ENCODE measurements around the gene ZNF618. TPM values are rescaled to one million over a fixed set of nuclear protein-coding genes. Genes with fewer than 3 reads are reported as not detected.

Gene ZNF618
- total RNA-seq, 1 experiment from 2014 or later: 4.2 TPM

GRCh38 chr9:113927277-113927676 lies 51.2 kb downstream of the ZNF618 start:
- H4K20me1 ChIP-seq (ENCODE audit: low read length): no peaks in the 10 kb centered on the region
- no peak overlapping the region for H2AFZ ChIP-seq (ENCODE audit: low read length)
- no peaks in the 10 kb centered on the region for H3F3A ChIP-seq (ENCODE audit: low read length, unreplicated experiment)
- no peak overlapping the region for H3K27ac ChIP-seq (ENCODE audit: low read length)
- no peak overlapping the region for H3K9ac ChIP-seq (ENCODE audit: low read length)
- ChIA-PET CTCF (no interaction called here), POLR2A (ENCODE audit: unreplicated experiment) (no interaction called here)
- DNase-seq (no peak), ATAC-seq (no peak)
- intact Hi-C loops (cut with micrococcal nuclease): no loop called here
- no peak overlapping the region for H3K4me3 ChIP-seq (ENCODE audit: low read length)
- H3K4me2 ChIP-seq (ENCODE audit: low read length): no peak overlapping the region
- 0 out of 2 replicates have a peak, but pooled peaks cover 15% of the 10 kb centered on the region for H3K79me2 ChIP-seq (ENCODE audit: low read length)
- BruUV-seq (replicated peaks): no TSS peak
- TF ChIP-seq EZH2phosphoT487 (IDR thresholded peaks at IDR 0.05; ENCODE audit: borderline replicate concordance, low read length) (no peak), CTCF (conservative IDR thresholded peaks at IDR 0.05; ENCODE audit: low read depth, low read length) (no peak), EZH2 (IDR thresholded peaks at IDR 0.05; ENCODE audit: low read length, unreplicated experiment) (no peak)
- no peaks in the 10 kb centered on the region for H3K9me2 ChIP-seq (replicated peaks; ENCODE audit: low read length)
- peaks cover 11% of the 10 kb centered on the region for H3K4me1 ChIP-seq (ENCODE audit: insufficient read depth, low read length)
- peaks cover 8% of the 10 kb centered on the region; the same call in 1 of the 2 replicates for H3K9me3 ChIP-seq (ENCODE audit: low read length)
- no peaks in the 10 kb centered on the region for H3K27me3 ChIP-seq (ENCODE audit: low read length)
- no peaks in the 10 kb centered on the region for H3K36me3 ChIP-seq (ENCODE audit: low read depth, low read length)

GRCh38 chr9:113928269-113928668 lies 52.2 kb downstream of the ZNF618 start:
- ChIA-PET POLR2A (ENCODE audit: unreplicated experiment) (no interaction called here), CTCF (no interaction called here)
- H4K20me1 ChIP-seq (ENCODE audit: low read length): no peaks in the 10 kb centered on the region

More at GRCh38 chr9:113928269-113928668, 52.2 kb downstream of the ZNF618 start:
- H3K4me3 ChIP-seq (ENCODE audit: low read length): no peak overlapping the region
- peaks cover 11% of the 10 kb centered on the region for H3K4me1 ChIP-seq (ENCODE audit: insufficient read depth, low read length)
- TF ChIP-seq EZH2 (IDR thresholded peaks at IDR 0.05; ENCODE audit: low read length, unreplicated experiment) (no peak), CTCF (conservative IDR thresholded peaks at IDR 0.05; ENCODE audit: low read depth, low read length) (no peak), EZH2phosphoT487 (IDR thresholded peaks at IDR 0.05; ENCODE audit: borderline replicate concordance, low read length) (no peak)
- H3K79me2 ChIP-seq (ENCODE audit: low read length): 0 out of 2 replicates have a peak, but pooled peaks cover 11% of the 10 kb centered on the region
- no peaks in the 10 kb centered on the region for H3K36me3 ChIP-seq (ENCODE audit: low read depth, low read length)
- H3K9ac ChIP-seq (ENCODE audit: low read length): no peak overlapping the region
- DNase-seq: no peak
- BruUV-seq (replicated peaks): no TSS peak
- no peak overlapping the region for H2AFZ ChIP-seq (ENCODE audit: low read length)
- no peaks in the 10 kb centered on the region for H3K9me2 ChIP-seq (replicated peaks; ENCODE audit: low read length)
- H3K4me2 ChIP-seq (ENCODE audit: low read length): no peak overlapping the region
- no peak for ATAC-seq
- no peak overlapping the region for H3K27ac ChIP-seq (ENCODE audit: low read length)
- no peaks in the 10 kb centered on the region for H3F3A ChIP-seq (ENCODE audit: low read length, unreplicated experiment)
- intact Hi-C loops (cut with micrococcal nuclease): no loop called here
- H3K27me3 ChIP-seq (ENCODE audit: low read length): no peaks in the 10 kb centered on the region
- peaks cover 8% of the 10 kb centered on the region; the same call in 1 of the 2 replicates for H3K9me3 ChIP-seq (ENCODE audit: low read length)

Data from PC-3 (cell line).